ENCODE measurements around the gene CISH. TPM values are rescaled to one million over a fixed set of nuclear protein-coding genes. Genes with fewer than 3 reads are reported as not detected.
A peak's percentile ranks its signal among the peaks of the same experiment; 100 is the strongest.

CISH gene
- total and polyA plus RNA-seq, 9 of the 15 experiments (the other 6 are each of a cell fraction or from before 2014, with no cell fraction given), result 1.7 to 47.7 (median 18.3) TPM

- TF ChIP-seq BRF1 (IDR thresholded peaks at IDR 0.05; ENCODE audit: borderline replicate concordance, extremely low read depth, insufficient read length) (no peak), ZNF146 (CRISPR knock-in tag; IDR thresholded peaks at IDR 0.05; ENCODE audit: unreplicated experiment) (no peak), KDM4B (IDR thresholded peaks at IDR 0.05; ENCODE audit: borderline replicate concordance in 2 of 2, low read depth in 1 of 2) (no peak), MYC (IDR thresholded peaks at IDR 0.05; ENCODE audit: low read depth, low read length) (no peak; the same call in none of the 2 replicates), MYC (CRISPR knock-in tag; IDR thresholded peaks at IDR 0.05; ENCODE audit: borderline replicate concordance, low read depth) (no peak; the same call in 1 of the 2 replicates), ZNF551 (CRISPR knock-in tag; IDR thresholded peaks at IDR 0.05) (no peak), ILK (tag; IDR thresholded peaks at IDR 0.05; ENCODE audit: borderline replicate concordance, low read depth) (no peak), C11orf30 (IDR thresholded peaks at IDR 0.05; ENCODE audit: low read depth) (0 out of 2 replicates have a peak, but pooled peaks have one; percentile 20), DEAF1 (CRISPR knock-in tag; IDR thresholded peaks at IDR 0.05) (no peak), ZNF583 (CRISPR knock-in tag; IDR thresholded peaks at IDR 0.05) (no peak), BCLAF1 (IDR thresholded peaks at IDR 0.05; ENCODE audit: borderline replicate concordance in 1 of 2, control insufficient read depth in 1 of 2, low read depth in 2 of 2, low read length in 1 of 2) (no peak), HOMEZ (CRISPR knock-in tag; IDR thresholded peaks at IDR 0.05) (no peak), PBX2 (CRISPR knock-in tag; IDR thresholded peaks at IDR 0.05; ENCODE audit: low read depth) (no peak), PBX2 (tag; conservative IDR thresholded peaks at IDR 0.05; ENCODE audit: low read depth) (no peak), HMGXB4 (CRISPR knock-in tag; IDR thresholded peaks at IDR 0.05) (no peak)
Observed at GRCh38 chr3:50612234-50612882, 784 bp upstream of the CISH start (continued).

Measured in K562 (cell line).